ENCODE results near the gene RTEL1.

GRCh38 chr20:63706852-63707557, 48.9 kb downstream of the RTEL1 start:
- TF ChIP-seq EZH2 (IDR thresholded peaks at IDR 0.05), result no peak
- TF ChIP-seq POLR2AphosphoS5 (IDR thresholded peaks at IDR 0.05; ENCODE audit: borderline replicate concordance, low read depth, low read length), result no peak
